Measurements from ENCODE around the gene PAIP2. TPM values are rescaled to one million over a fixed set of nuclear protein-coding genes. Genes with fewer than 3 reads are reported as not detected.
"Not testable (repeated sequence)": the region's sequence is repeated elsewhere in the genome, so short reads cannot be mapped to it uniquely, and the experiment has no call there.

The PAIP2 gene
- total RNA-seq, 1 donor from 2014 or later: 79.7 TPM

DNA sequence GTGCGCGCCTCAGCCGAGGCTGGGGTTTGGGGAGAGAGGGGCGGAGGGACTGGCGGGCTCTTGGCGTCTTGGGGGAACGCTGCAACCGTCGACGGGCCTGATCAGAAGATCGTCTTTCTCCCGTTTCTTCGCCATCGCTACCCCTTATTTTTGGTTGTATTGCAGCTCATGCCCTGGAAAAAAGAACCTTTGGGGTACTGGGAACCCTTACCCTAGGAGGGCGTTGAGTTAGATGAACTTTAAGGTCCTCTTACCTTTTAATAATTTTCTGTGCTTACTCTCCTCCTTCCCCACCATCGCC, 719 bp downstream of the PAIP2 start:
- H3K4me1 Mint-ChIP-seq: peaks cover 57% of the 10 kb centered on the region
- POLR2A ChIA-PET: interaction anchor here (0.6 to 3.8 kb wide), 32 partner anchors 8 to 1114 kb away, joined by 3 to 112 read pairs (median 4); partner anchors contain the start of genes ETF1, HSPA9, MATR3 and MZB1

DNA sequence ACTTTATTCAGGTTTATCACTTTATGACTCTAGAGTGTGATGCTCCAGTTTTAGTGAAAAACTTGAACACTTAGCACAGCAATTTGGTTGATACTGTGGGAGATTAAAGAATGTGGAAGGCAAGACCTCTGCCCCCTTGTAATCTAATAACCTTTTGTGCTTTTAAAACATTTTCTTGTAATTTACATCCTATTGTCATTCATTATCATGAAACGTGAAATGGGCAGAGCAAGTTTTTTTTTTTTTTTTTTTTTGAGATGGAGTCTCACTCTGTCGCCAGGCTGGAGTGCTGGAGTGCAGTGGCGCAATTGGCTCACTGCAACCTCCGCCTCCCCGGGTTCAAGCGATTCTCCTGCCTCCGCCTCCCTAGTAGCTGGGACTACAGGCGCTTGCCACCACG, 1.8 kb downstream of the PAIP2 start:
- Mint-ChIP-seq H3K27ac (no peak overlapping the region), H3K4me3 (peak overlapping the region; percentile 96), H3K9me3 (no peaks in the 10 kb centered on the region), H3K27me3 (no peaks in the 10 kb centered on the region), H3K36me3 (ENCODE audit: low read depth) (peaks cover 35% of the 10 kb centered on the region), H3K4me1 (peaks cover 65% of the 10 kb centered on the region)
- intact Hi-C loops (cut with micrococcal nuclease): no loop called here
- no peak for DNase-seq
- CTCF ChIA-PET: interaction anchor here (0.9 to 1.3 kb wide), 2 partner anchors 14 to 48 kb away, joined by 3 read pairs; no protein-coding TSS in a partner anchor
- ATAC-seq (ENCODE audit: low read depth): no peak
- TF ChIP-seq, protein P1, sequence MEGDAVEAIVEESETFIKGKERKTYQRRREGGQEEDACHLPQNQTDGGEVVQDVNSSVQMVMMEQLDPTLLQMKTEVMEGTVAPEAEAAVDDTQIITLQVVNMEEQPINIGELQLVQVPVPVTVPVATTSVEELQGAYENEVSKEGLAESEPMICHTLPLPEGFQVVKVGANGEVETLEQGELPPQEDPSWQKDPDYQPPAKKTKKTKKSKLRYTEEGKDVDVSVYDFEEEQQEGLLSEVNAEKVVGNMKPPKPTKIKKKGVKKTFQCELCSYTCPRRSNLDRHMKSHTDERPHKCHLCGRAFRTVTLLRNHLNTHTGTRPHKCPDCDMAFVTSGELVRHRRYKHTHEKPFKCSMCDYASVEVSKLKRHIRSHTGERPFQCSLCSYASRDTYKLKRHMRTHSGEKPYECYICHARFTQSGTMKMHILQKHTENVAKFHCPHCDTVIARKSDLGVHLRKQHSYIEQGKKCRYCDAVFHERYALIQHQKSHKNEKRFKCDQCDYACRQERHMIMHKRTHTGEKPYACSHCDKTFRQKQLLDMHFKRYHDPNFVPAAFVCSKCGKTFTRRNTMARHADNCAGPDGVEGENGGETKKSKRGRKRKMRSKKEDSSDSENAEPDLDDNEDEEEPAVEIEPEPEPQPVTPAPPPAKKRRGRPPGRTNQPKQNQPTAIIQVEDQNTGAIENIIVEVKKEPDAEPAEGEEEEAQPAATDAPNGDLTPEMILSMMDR (IDR thresholded peaks at IDR 0.05): no peak
- POLR2A ChIA-PET: no interaction called here

More for the DNA sequence above, 719 bp downstream of the PAIP2 start:
- Mint-ChIP-seq H3K36me3 (ENCODE audit: low read depth) (peaks cover 34% of the 10 kb centered on the region), H3K4me3 (peak overlapping the region; percentile 96), H3K9me3 (no peaks in the 10 kb centered on the region), H3K27ac (peak overlapping the region; percentile 95), H3K27me3 (no peaks in the 10 kb centered on the region)
- intact Hi-C loops (cut with micrococcal nuclease): no loop called here
- CTCF ChIA-PET: interaction anchor here (0.9 to 1.8 kb wide), 7 partner anchors 9 to 97 kb away, joined by 3 to 17 read pairs (median 4); partner anchors contain the start of gene DNAJC18
- TF ChIP-seq, protein P1 (IDR thresholded peaks at IDR 0.05): no peak
- no peak for ATAC-seq (ENCODE audit: low read depth)
- DNase-seq: no peak

DNA sequence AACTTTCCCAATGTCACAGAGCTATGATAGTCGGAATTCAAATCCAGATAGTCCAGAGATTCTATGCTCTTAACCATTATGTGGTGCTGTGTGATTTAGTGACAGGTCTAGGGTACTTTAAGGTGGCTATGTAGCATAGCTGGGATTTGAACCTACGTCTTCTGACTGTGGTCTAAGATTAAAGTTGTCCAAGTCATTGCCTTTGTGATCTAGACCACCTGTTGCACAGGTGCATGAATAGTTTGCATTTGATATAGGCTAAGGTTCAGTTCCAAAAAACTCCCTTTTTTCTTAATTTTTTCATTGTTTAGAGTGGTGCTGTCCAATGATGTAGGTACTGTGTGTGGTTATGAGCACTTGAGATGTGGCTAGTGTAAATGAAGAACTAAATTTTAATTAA, 2.5 kb downstream of the PAIP2 start:
- Mint-ChIP-seq H3K4me1 (peaks cover 69% of the 10 kb centered on the region), H3K4me3 (peak overlapping the region; percentile 48), H3K9me3 (no peaks in the 10 kb centered on the region), H3K27ac (no peak overlapping the region), H3K27me3 (no peaks in the 10 kb centered on the region), H3K36me3 (ENCODE audit: low read depth) (peaks cover 38% of the 10 kb centered on the region)
- ATAC-seq (ENCODE audit: low read depth) (no peak), DNase-seq (no peak)
- TF ChIP-seq, protein P1 (IDR thresholded peaks at IDR 0.05): no peak
- ChIA-PET CTCF (interaction anchor here (0.9 to 1.3 kb wide), 2 partner anchors 13 to 48 kb away, joined by 3 read pairs; no protein-coding TSS in a partner anchor), POLR2A (no interaction called here)
- intact Hi-C loops (cut with micrococcal nuclease): no loop called here

DNA sequence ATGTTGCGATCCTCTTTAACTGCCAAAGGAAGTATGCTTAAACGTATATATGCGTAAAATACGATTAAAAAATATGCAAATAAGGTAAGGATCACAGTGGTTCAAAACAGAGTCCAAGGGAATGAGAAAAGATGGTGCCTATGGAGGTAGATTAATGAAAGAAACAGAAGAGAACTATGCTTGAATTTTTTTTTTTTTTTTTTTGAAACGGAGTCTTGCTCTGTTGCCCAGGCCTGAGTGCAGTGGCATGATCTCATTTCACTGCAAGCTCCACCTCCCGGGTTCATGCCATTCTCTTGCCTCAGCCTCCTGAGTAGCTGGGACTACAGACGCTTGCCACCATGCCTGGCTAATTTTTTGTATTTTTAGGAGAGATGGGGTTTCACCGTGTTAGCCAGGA, 3.8 kb downstream of the PAIP2 start:
- Mint-ChIP-seq H3K36me3 (ENCODE audit: low read depth) (peaks cover 40% of the 10 kb centered on the region), H3K4me1 (peaks cover 74% of the 10 kb centered on the region)
- H3K9me3 Mint-ChIP-seq; H3K27ac Mint-ChIP-seq; H3K27me3 Mint-ChIP-seq; ATAC-seq (ENCODE audit: low read depth); DNase-seq; CTCF ChIA-PET; intact Hi-C loops (cut with micrococcal nuclease); H3K4me3 Mint-ChIP-seq: not testable (repeated sequence)
- POLR2A ChIA-PET: interaction anchor here (0.7 to 1.5 kb wide), 2 partner anchors 52 to 992 kb away, joined by 5 read pairs; partner anchors contain the start of gene MATR3

DNA sequence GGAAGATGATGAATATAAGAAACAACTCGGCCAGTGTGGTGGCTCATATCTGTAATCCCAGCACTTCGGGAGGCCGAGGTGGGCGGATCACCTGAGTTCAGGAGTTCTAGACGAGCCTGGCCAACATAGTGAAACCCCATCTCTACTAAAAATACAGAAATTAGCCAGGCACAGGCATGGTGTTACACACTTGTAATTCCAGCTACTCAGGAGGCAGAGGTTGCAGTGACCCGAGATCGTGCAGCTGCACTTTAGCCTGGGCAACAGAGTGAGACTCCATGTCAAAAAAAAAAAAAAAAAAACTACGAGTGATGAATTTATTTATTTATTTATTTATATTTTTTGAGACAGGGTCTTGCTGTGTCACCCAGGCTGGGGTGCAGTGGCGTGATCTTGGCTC, 6.2 kb downstream of the PAIP2 start:
- peaks cover 58% of the 10 kb centered on the region for H3K4me1 Mint-ChIP-seq
- peaks cover 38% of the 10 kb centered on the region for H3K36me3 Mint-ChIP-seq (ENCODE audit: low read depth)
- ATAC-seq (ENCODE audit: low read depth); DNase-seq; intact Hi-C loops (cut with micrococcal nuclease); H3K4me3 Mint-ChIP-seq; H3K9me3 Mint-ChIP-seq; H3K27ac Mint-ChIP-seq; H3K27me3 Mint-ChIP-seq: not testable (repeated sequence)
- ChIA-PET CTCF (interaction anchor here (0.6 kb wide), 1 partner anchor 574 kb away, joined by 3 read pairs; no protein-coding TSS in a partner anchor), POLR2A (interaction anchor here (0.6 to 1.9 kb wide), 5 partner anchors 18 to 74 kb away, joined by 4 to 9 read pairs (median 4); no protein-coding TSS in a partner anchor)

DNA sequence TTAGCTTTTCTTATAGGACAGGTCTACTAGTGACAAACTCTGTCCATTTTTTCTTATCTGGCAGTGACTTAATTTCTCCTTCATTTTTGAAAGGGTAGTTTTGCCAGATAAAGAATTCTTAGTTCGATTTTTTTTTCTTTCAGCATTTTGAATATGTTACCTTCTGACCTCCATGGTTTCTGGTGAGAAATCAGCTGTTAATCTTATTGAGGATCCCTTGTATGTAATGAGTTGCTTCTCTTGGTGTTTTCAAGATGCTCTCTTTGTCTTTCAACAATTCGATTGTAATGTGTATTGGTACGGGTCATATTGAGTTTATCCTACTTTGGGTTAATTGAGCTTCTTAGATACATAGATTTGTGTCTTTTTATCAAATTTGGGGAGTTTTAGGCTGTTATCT, 12.5 kb downstream of the PAIP2 start:
- CTCF ChIA-PET: interaction anchor here (1.5 kb wide), 1 partner anchor 10 kb away, joined by 3 read pairs; no protein-coding TSS in a partner anchor
- H3K27me3 Mint-ChIP-seq: no peaks in the 10 kb centered on the region
- no peaks in the 10 kb centered on the region for H3K9me3 Mint-ChIP-seq
- H3K4me3 Mint-ChIP-seq: no peak overlapping the region
- TF ChIP-seq, protein P1 (IDR thresholded peaks at IDR 0.05): no peak
- POLR2A ChIA-PET: interaction anchor here (0.6 to 1.1 kb wide), 2 partner anchors 12 to 81 kb away, joined by 3 to 10 read pairs; partner anchors contain the start of gene PAIP2
- DNase-seq: no peak
- intact Hi-C loops (cut with micrococcal nuclease): no loop called here
- ATAC-seq (ENCODE audit: low read depth): no peak
- peaks cover 43% of the 10 kb centered on the region for H3K36me3 Mint-ChIP-seq (ENCODE audit: low read depth)
- no peak overlapping the region for H3K27ac Mint-ChIP-seq
- peaks cover 32% of the 10 kb centered on the region for H3K4me1 Mint-ChIP-seq

DNA sequence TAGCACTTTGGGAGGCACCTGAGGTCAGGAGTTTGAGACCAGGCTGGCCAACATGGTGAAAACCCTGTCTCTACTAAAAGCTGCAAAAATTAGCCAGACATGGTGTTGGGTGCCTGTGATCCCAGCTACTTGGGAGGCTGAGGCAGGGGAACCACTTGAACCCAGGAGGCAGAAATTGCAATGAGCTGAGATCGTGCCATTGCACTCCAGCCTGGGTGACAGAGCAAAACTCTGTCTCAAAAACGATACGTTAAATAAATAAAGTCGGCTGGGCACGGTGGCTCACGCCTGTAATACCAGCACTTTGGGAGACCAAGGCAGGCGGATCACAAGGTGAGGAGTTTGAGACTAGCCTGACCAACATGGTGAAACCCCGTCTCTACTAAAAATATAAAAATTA, 14.2 kb downstream of the PAIP2 start:
- ATAC-seq (ENCODE audit: low read depth); DNase-seq; CTCF ChIA-PET; H3K27ac Mint-ChIP-seq; POLR2A ChIA-PET; H3K9me3 Mint-ChIP-seq; H3K27me3 Mint-ChIP-seq; intact Hi-C loops (cut with micrococcal nuclease); H3K4me3 Mint-ChIP-seq: not testable (repeated sequence)
- Mint-ChIP-seq H3K36me3 (ENCODE audit: low read depth) (peaks cover 46% of the 10 kb centered on the region), H3K4me1 (peaks cover 28% of the 10 kb centered on the region)

Measured in activated B cell treated with CpG ODN at 0.5 μM for 24 hours (primary cell).